ENCODE results near the gene ATG4C.
A peak's percentile ranks its signal among the peaks of the same experiment; 100 is the strongest.

The ATG4C gene

DNA sequence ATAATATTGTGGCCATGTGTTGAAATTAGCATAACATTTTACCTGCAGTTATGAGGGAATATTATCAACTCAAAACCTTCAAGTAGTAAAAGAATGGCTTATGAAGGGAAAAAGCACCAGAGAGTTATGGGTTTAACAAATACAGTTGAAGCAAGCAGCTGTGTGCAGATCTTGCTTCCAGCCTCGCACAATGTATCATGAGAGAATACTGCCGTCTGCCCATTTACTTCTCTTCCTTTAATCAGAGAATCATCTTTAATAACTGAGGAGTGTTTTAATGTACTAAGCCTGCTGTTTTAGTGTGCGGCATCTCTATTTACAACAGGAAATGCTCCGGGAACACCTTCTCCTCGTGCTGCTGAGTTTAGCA, 120.9 kb downstream of the ATG4C start:
- no peak for DNase-seq (ENCODE audit: low read depth)

DNA sequence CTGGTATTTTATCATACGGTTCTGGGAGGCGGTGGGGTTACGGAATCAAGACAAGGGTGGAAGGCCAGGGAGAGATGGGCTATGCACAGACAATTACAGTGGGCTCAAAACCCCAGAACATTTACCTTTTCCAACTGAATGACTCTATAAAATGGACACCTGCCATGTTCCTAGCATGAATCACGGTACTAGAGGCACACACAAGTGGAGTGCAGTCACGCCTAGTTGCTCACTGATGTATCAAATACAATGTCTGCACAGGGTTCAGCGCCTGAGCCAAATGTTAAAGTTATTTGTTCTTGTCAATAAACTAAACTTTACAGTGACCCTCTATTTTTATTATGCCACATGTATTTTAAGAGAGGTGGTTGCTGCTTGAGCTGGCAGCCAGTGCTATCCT, 121.4 kb downstream of the ATG4C start:
- no peak for DNase-seq (ENCODE audit: low read depth)

DNA sequence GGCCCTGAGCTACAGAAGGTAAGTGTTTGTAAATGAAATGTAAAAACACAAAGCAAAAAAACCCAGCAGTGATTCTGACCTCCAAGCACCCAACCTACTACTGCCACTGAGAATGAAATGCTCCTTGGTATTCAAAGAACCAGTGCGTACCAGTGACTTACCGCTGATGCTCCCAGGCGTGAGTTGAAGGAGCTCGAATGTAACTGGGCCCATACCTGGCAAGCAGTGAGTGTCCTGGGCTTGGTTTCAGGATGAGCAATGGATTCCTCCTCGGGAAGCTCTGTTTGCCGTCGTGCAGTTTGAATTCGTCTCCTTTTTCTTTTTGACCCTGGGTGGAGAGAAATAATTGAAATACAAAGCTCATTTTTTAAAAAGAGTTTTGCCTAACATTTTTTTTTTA, 121.9 kb downstream of the ATG4C start:
- DNase-seq (ENCODE audit: low read depth), result no peak

DNA sequence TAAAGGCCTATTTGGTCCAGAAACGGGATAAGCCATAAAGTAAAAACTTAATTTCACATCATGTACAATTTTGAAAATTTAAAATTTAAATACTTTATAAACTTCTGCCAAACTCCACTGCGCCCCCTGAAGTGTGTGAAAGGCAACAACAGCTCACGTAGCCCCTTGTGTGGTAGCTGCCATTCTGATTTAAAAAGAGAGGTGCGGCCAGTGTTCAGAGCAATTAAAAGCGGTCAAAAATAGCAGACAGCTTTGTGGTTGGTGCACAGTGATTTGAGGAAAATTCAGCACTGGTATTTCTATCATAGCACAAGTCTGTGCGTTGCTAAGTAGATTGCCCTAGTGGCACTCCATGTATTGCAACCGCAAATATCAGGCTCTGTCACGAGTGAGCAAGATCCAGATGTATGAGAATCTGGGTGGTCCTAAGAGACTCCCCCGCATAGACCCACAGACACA, 122.5 kb downstream of the ATG4C start:
- DNase-seq (ENCODE audit: low read depth), result peak; percentile 22

DNA sequence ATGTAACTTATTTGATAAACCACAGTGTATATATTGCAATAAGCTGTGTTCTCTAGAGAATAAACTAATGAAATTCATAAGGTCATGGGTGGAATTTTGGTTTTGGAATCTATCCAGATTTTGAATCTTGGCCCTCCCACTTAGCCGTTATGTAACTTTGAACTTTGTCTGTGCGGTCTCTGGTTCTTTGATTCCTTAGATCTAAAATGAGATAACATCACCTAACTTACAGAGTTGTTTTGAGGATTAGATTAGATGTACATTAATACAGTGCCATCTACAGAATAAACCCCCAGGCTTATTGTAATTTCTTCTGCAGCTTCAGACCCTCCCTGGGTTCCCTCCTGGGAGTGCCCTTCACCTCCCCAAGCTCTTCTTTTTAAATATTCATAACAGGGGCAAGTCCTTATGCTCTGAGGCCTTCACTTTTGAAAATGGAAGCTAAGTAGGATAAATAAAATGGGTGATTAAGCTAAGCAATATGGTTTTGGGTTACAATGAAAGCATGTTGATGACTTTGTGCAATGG, 124.3 kb downstream of the ATG4C start:
- peak; percentile 34 for DNase-seq (ENCODE audit: low read depth)

DNA sequence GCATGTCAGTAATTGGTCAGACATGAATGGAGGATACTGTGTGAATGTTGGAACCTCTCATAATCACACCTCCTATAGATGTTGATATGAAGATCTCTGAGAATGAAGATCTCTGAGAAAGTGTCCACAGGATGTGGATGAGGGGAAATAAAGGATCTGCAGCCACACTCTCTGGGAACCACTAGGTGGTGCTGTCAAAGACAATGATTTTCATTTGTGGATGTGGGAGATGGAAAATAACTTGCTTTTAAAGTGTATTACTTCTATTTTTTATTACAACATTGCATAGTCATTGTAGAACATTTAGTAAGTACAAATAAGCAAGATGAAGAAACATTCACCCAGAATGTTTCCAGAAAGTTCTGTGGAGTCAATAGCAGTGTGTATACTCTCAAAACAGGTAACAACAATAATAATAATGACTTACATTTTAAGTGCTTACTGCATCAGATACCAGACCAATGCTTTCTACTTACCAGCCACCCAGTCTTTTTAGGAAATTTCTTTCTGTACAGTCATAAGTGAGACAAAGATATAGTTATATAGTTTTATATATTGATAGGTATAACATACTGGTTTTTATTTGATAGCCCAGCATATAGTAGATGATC, 128.2 kb downstream of the ATG4C start:
- peak; percentile 44 for DNase-seq (ENCODE audit: low read depth)
